VCaP (cell line): ENCODE measurements around the gene NMT1.

ENCODE experiments used
- H3K27ac ChIP-seq: fragments of 450-650 bp; 2 replicates; pipeline ENCODE4 v1.5.1; 2017
- TF ChIP-seq, protein P1 (sequence below): fragments of 450-650 bp; conservative IDR thresholded peaks from 2 replicates; pipeline ENCODE4 v1.5.1; 2017; ENCODE audit warnings: mild to moderate bottlenecking, moderate library complexity

Gene NMT1

DNA sequence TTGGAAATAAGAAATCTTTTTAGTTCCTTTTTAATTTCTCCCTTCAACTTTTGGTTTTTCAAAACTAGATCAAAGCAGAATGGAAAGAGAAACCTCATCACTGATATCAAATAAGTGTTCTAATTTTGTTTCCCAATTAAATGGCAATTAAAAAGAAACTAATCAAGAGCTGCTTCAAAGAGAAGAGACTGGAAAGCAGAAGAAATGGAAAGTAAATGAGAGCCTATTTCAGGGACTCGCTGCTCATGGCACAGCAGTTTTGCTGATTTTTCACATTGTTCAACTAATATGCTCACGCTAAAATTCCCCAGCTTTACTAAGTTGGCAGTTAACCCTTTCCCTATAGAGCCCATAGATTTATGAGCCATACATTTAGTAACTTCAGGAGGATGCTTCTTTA lies 6.5 kb downstream of the NMT1 start:
- TF ChIP-seq, protein P1, sequence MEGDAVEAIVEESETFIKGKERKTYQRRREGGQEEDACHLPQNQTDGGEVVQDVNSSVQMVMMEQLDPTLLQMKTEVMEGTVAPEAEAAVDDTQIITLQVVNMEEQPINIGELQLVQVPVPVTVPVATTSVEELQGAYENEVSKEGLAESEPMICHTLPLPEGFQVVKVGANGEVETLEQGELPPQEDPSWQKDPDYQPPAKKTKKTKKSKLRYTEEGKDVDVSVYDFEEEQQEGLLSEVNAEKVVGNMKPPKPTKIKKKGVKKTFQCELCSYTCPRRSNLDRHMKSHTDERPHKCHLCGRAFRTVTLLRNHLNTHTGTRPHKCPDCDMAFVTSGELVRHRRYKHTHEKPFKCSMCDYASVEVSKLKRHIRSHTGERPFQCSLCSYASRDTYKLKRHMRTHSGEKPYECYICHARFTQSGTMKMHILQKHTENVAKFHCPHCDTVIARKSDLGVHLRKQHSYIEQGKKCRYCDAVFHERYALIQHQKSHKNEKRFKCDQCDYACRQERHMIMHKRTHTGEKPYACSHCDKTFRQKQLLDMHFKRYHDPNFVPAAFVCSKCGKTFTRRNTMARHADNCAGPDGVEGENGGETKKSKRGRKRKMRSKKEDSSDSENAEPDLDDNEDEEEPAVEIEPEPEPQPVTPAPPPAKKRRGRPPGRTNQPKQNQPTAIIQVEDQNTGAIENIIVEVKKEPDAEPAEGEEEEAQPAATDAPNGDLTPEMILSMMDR: no peak
- no peak overlapping the region for H3K27ac ChIP-seq

DNA sequence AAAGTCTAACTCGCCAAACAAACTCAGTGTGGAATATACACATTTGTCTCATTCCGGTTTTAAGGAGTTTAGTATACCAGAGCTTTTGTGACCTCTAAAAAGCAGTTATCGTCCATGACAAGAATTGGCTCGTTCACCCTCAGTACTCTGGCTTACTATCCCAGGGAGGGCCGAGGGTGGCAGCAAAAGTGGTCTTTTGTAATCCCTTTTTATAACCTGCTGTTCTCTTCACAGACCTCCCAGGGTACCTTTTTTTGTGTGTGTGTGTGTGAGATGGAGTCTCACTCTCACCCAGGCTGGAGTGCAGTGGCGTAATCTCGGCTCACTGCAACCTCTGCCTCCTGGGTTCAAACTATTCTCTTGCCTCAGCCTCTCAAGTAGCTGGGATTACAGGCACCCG lies 8.9 kb downstream of the NMT1 start:
- TF ChIP-seq, protein P1: no peak
- H3K27ac ChIP-seq: no peak overlapping the region

DNA sequence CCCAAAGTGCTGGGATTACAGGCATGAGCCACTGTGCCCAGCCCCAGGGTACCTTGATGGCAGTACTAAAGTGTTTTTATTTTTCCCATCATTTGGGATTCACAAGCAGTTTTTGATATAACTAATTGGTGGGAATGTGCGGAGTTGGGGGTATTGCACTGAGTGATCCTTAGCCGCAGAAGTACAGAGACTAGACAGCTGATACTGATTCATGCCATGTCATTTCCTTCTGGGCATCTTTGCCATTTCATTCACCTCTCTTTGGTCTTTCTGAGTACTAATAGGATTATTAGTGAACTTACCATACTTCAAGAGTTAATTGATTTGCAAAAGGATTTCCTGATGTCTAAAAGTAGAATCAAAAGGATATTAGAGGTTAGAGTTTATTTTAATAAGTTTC lies 9.7 kb downstream of the NMT1 start:
- TF ChIP-seq, protein P1: no peak
- H3K27ac ChIP-seq: no peak overlapping the region

DNA sequence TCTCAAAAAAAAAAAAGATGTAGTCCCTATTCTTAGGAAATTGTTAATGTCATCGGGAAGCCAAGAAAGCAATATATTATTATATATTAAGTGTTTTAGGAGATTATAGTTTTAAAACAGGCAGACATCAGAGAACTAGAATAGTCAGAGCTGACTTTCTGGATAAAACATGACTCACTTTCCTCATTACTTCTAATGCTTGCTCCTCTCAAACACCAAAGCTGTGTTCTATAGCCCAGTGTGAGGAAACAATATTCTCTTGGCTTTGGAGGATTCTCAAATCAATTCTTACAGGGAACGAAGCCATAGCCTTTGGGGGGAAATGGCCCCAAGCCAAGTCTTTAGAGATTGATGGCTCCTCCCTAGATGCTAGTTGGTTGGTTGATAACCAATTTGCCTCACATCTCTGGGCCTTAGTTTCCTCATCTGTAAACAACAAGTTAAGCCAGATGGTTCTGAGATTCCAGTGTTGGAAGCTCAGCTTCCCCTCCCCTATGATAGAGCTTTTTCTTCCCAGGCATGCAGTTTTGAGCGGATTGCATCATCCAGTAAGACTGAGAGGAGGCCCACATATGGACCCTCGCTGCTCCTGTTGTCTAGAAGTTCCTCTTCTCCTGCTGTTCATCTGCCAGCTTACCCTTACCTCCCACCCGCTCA lies 12.4 kb downstream of the NMT1 start:
- H3K27ac ChIP-seq: no peak overlapping the region
- TF ChIP-seq, protein P1: no peak

DNA sequence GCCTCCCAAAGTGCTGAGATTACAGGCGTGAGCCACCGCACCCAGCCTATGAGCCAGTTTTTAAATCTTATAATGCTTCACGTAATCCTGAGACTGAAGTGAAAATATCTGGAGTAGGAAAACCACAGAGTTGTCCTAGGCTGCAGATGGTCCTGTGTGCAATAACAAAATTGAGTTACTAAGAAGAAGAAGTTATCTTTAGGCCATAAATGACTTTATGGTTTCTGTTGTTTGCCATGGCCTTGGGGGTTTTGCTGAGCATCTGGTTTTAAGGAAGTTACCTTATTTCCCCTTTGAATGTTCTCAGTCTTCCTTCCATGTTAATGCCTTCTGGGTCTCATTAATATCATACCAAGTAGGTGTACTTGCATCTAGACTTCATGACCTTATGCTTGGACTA lies 16.5 kb downstream of the NMT1 start:
- TF ChIP-seq, protein P1: no peak
- H3K27ac ChIP-seq: no peak overlapping the region; the same call in 1 of the 2 replicates

DNA sequence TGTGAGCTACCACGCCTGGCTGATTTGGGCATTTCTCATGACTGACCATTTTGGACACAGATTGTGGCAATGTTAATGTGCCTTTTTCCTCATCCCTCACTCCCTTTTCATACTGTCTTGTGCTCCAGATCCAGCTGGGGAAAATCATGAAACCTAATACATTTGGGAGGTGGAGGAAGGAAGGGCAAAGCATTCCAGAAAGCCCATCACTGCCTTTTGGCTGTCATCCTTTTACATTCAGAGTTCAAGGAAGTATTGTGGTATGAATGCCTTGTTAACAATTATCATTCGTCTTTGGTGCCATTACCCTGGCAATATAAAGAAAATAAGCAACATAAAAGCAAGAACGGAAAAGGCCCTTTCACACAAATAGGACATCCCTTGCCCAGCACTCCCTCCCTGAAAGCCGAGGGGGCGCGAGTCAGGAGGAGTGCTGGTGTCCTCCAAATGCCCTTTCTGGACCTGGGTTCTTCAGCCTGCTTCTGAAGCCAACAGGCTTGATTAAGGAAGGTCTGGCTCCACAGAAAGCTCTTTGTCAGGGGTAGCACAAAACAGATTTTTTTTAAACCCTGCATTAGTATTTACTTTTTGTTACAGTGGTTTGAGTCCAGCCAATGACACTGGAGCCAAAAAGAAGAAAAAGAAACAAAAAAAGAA lies 20.1 kb downstream of the NMT1 start:
- TF ChIP-seq, protein P1: no peak

DNA sequence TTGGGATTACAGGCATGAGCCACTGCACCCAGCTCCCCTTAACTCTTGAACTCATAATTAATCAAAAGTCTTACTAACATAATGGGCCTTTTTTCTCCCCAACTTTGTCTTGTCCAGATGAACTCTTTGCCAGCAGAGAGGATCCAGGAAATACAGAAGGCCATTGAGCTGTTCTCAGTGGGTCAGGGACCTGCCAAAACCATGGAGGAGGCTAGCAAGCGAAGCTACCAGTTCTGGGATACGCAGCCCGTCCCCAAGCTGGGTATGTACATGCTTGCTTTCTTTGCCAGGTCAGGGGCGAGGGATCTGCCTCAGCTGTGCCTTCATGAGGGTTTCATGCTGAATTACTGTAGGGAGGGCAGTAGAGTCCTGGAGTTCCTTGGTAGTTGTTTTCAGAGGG lies 25.3 kb downstream of the NMT1 start:
- TF ChIP-seq, protein P1: no peak
- no peak overlapping the region for H3K27ac ChIP-seq

More for the DNA sequence above, 20.1 kb downstream of the NMT1 start:
- H3K27ac ChIP-seq: no peak overlapping the region
